Gastrocnemius medialis (tissue), 4 donors: ENCODE results near the gene CUL1. TPM values are rescaled to one million over a fixed set of nuclear protein-coding genes. Genes with fewer than 3 reads are reported as not detected.
A peak's percentile ranks its signal among the peaks of the same experiment; 100 is the strongest.

Source experiments
- ATAC-seq, 2 donors: fragments of 150-250 bp; one replicate each; pipeline ENCODE4 v1.9.1; 2016
- DNase-seq, 2 donors: peaks; one replicate each; pipeline ENCODE4 v3.0.0-alpha.2; 2019
- H3K27ac ChIP-seq, 4 donors: fragments of 200-600 bp; sonication (generic); 1 replicate in 1 of 4; 2 replicates in 3 of 4; pipeline ENCODE4 v1.5.1; 2016 to 2018; ENCODE audit warnings: mild to moderate bottlenecking in 2 of 4, moderate library complexity in 1 of 4
- H3K27me3 ChIP-seq, 3 donors: fragments of 200-600 bp; sonication (generic) in 2 of 3; 1 replicate in 1 of 3; 2 replicates in 2 of 3; pipeline versions ENCODE4 v1.5.1 to v1.6.0; 2016 to 2019; ENCODE audit warnings: mild to moderate bottlenecking in 1 of 3, moderate library complexity in 1 of 3
- H3K36me3 ChIP-seq, 2 donors: fragments of 200-600 bp; sonication (generic) in 1 of 2; one replicate each; pipeline ENCODE4 v1.5.1; 2017 to 2018
- H3K4me1 ChIP-seq, 2 donors: fragments of 200-600 bp; sonication (generic) in 1 of 2; one replicate each; pipeline ENCODE4 v1.5.1; 2016 to 2017; ENCODE audit warnings: mild to moderate bottlenecking in 2 of 2
- H3K4me3 ChIP-seq, 4 donors: fragments of 200-600 bp; sonication (generic) in 3 of 4; 1 replicate in 1 of 4; 2 replicates in 3 of 4; pipeline ENCODE4 v1.5.1; 2016 to 2019; ENCODE audit warnings: mild to moderate bottlenecking in 2 of 4
- H3K9me3 ChIP-seq, 3 donors: fragments of 200-600 bp; sonication (generic) in 2 of 3; 1 replicate in 1 of 3; 2 replicates in 2 of 3; pipeline ENCODE4 v1.5.1; 2016 to 2019
- CTCF ChIP-seq, 5 experiments: fragments of 450-650 bp in 3 of 5; fragments of 200-600 bp in 2 of 5; sonication (generic) in 2 of 5; IDR thresholded peaks in 4 of 5; conservative IDR thresholded peaks in 1 of 5; 1 replicate in 4 of 5; 2 replicates in 1 of 5; pipeline ENCODE4 v1.5.1; 2016 to 2019; ENCODE audit warnings: antibody characterized with exemption in 5 of 5, mild to moderate bottlenecking in 3 of 5, moderate library complexity in 3 of 5
- POLR2A ChIP-seq, 2 donors: fragments of 450-650 bp; IDR thresholded peaks; one replicate each; pipeline ENCODE4 v1.6.1; 2017; ENCODE audit warnings: antibody characterized with exemption in 2 of 2, mild to moderate bottlenecking in 2 of 2, moderate library complexity in 2 of 2
- in situ Hi-C, 4 donors: fragments of 200-750 bp; cut with MboI; loops; one replicate each; pipeline versions ENCODE4 v1.15.0 to v1.8.0; 2017; ENCODE audit warnings: low sequenced_read_pairs in 4 of 4
- intact Hi-C: fragments of 100-400 bp; cut with DNase I; formaldehyde crosslinking; loops from one replicate; pipeline ENCODE4 v1.15.1; 2023; ENCODE audit warnings: low total_unique reads
- total RNA-seq, 4 donors: library from RNA; depleted of rRNA; stranded (reverse); fragments of >200 nt; gene quantifications; one replicate each; pipeline versions ENCODE4 v1.1.0 to v1.2.3, GENCODE V29; 2016

CUL1 gene
- total RNA-seq, 4 donors from 2014 or later = 78.7 to 101 (median 84.6) TPM

GRCh38 chr7:148735141-148735540 lies 36.4 kb downstream of the CUL1 start:
- TF ChIP-seq CTCF (IDR thresholded peaks at IDR 0.05 in 4 of 5, conservative IDR thresholded peaks at IDR 0.05 in 1 of 5) = no peak
- no peak for TF ChIP-seq POLR2A (IDR thresholded peaks at IDR 0.05)
- Histone ChIP-seq H3K27ac (peak overlapping the region in 3 of 4 donors; percentile 49 to 72 (median 72)), H3K9me3 (no peaks in the 10 kb centered on the region), H3K36me3 (peaks cover 0 to 17% of the 10 kb centered on the region in 2 donors), H3K27me3 (no peaks in the 10 kb centered on the region), H3K4me3 (no peak overlapping the region), H3K4me1 (peaks cover 64 to 68% of the 10 kb centered on the region in 2 donors)
- in situ Hi-C loops = no loop called here
- peak; percentile 13 to 54 for DNase-seq
- ATAC-seq = peak in 1 of 2 donors; percentile 23
- intact Hi-C loops = no loop called here

GRCh38 chr7:148735967-148736366 lies 37.3 kb downstream of the CUL1 start:
- Histone ChIP-seq H3K27ac (peak overlapping the region in 1 of 4 donors; percentile 72), H3K9me3 (no peaks in the 10 kb centered on the region), H3K4me3 (no peak overlapping the region), H3K27me3 (no peaks in the 10 kb centered on the region), H3K36me3 (peaks cover 0 to 10% of the 10 kb centered on the region in 2 donors), H3K4me1 (peaks cover 59 to 61% of the 10 kb centered on the region in 2 donors)
- DNase-seq (no peak), ATAC-seq (no peak)
- intact Hi-C loops (loop anchor here (2.0 kb wide), 1 partner anchor 37 kb away; the partner anchor contains the start of gene CUL1), in situ Hi-C loops (no loop called here)
- TF ChIP-seq CTCF (IDR thresholded peaks at IDR 0.05 in 4 of 5, conservative IDR thresholded peaks at IDR 0.05 in 1 of 5) = no peak
- TF ChIP-seq POLR2A (IDR thresholded peaks at IDR 0.05) = no peak

- peak; percentile 34 to 57 for DNase-seq
- ATAC-seq = peak; percentile 97 to 99
- intact Hi-C loops = no loop called here
- Histone ChIP-seq H3K4me3 (peak overlapping the region in 3 of 4 donors; percentile 3 to 17 (median 4)), H3K27me3 (no peaks in the 10 kb centered on the region), H3K27ac (peak overlapping the region; percentile 76 to 85 (median 82)), H3K36me3 (no peaks in the 10 kb centered on the region), H3K9me3 (no peaks in the 10 kb centered on the region), H3K4me1 (peaks cover 39 to 40% of the 10 kb centered on the region in 2 donors)
- TF ChIP-seq POLR2A (IDR thresholded peaks at IDR 0.05) (no peak), CTCF (IDR thresholded peaks at IDR 0.05 in 4 of 5, conservative IDR thresholded peaks at IDR 0.05 in 1 of 5) (no peak)
- in situ Hi-C loops = no loop called here
These were observed 40.2 kb downstream of the CUL1 start for GRCh38 chr7:148738737-148739535.

- TF ChIP-seq POLR2A (IDR thresholded peaks at IDR 0.05) = no peak
- no peak for TF ChIP-seq CTCF (IDR thresholded peaks at IDR 0.05 in 4 of 5, conservative IDR thresholded peaks at IDR 0.05 in 1 of 5)
- H3K4me3 ChIP-seq = no peak overlapping the region
- H3K36me3 ChIP-seq = no peaks in the 10 kb centered on the region
- ATAC-seq (peak; percentile 98 to 99), DNase-seq (peak in 1 of 2 donors; percentile 51)
- no peaks in the 10 kb centered on the region for H3K9me3 ChIP-seq
- H3K27ac ChIP-seq = peak overlapping the region in 3 of 4 donors; percentile 30 to 50 (median 39)
- intact Hi-C loops = no loop called here
- in situ Hi-C loops = no loop called here
- H3K27me3 ChIP-seq = no peaks in the 10 kb centered on the region
- peaks cover 10 to 12% of the 10 kb centered on the region in 2 donors for H3K4me1 ChIP-seq
These were observed 47.4 kb downstream of the CUL1 start for GRCh38 chr7:148746135-148746534.
